Measurements from ENCODE around the gene RASSF3. TPM values are rescaled to one million over a fixed set of nuclear protein-coding genes. Genes with fewer than 3 reads are reported as not detected.
A peak's percentile ranks its signal among the peaks of the same experiment; 100 is the strongest.

RASSF3 gene
- total RNA-seq, 2 donors from 2014 or later, result 116 to 118 TPM

DNA sequence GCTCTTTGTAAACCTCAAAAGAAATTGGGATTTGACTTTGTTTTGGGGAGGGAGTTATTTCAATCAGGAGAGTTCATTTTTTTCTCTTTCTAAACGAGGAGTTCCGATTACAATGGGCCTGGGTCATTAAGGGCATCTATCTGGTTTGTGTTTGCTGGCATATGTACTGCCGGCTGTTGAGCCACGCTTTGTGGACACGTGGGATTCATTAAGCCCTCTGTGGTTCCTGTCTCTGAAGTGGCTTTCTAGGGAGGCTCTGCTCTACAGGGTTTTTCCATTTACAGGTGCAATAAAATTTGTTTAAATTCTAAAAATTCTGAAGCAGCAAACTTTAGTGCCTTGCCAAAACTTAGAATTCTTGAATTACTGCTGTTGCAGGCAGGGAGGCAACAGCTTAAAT is 91.0 kb downstream of the RASSF3 start:
- intact Hi-C loops (cut with DNase I), result no loop called here
- DNase-seq (no peak), ATAC-seq (no peak)

DNA sequence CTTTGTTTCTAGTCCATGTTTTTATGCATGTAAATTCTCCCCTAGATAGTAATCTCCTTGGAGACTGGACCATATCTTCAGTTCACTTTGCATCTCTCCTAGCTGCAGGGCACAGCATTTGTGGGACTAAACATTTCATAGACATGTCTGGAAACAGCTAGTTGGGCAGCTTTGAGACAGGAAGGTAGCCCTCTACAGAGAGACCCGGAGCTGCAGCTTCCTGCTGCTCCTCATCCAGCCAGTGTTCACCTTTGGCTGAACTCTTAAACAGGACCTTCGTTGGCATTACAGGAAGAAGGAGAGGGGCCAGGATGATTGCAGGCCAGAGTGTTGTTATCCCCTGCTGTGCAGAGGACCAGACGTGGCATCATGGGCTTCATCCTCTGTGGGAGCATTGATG is 96.0 kb downstream of the RASSF3 start:
- ATAC-seq (peak in 1 of 2 donors; percentile 25), DNase-seq (no peak)
- intact Hi-C loops (cut with DNase I), result no loop called here

DNA sequence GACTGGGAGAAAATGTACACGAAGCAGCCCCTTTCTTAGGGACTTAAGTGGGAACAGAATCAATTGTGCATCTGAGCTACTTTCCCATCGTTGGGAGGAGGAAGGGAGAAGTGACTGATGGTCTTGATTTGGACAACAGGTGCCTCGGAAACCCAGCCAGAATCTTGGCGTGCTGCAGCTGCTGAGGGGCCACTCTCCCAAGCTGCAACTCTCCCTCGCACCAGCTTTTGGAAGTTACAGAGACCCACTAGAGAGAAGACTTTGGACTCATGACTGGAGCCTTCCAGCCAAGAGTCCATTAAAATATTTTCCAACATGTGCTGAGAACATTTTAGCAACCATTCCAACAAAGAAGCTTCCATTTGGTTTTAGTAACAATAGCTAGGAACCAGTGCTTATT is 96.6 kb downstream of the RASSF3 start:
- intact Hi-C loops (cut with DNase I), result no loop called here
- no peak for ATAC-seq
- DNase-seq, result no peak

DNA sequence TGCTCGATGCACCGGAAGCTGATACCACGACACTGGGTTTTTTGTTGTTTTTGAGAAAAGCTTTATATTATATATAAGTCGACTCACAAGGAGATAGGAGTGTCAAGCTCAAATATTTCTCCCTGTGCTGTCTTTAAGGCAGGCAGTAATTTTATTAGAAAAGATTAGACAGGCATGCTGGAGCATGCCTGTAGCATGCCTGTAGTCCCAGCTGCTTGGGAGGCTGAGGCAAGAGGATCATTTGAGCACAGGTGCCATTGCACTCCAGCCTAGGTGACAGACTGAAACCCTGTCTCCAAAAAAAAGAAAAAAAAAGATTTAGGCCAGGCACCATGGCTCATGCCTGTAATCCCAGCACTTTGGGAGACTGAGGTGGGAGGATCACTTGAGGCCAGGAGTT is 97.1 kb downstream of the RASSF3 start:
- no peak for ATAC-seq
- intact Hi-C loops (cut with DNase I), result no loop called here

DNA sequence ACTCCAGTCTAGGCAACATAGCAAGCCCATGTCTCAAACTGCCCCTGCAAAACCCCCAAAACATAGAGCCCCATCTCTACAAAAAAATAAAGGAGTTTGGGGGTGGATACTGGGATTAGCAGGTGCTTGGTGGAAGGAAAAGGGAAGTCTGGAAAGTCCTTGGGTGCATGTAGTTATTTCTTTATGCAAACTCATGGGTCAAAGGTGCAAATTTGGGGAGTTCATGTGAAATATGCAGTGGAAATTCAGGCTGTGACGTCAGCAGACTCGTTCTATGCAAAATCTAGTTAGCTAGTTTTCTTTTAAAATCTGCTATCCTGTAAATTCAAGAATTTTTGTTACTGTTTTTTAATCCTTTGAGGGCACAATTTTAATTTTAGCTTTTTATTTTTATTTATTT is 97.6 kb downstream of the RASSF3 start:
- ATAC-seq, result no peak
- no peak for DNase-seq
- intact Hi-C loops (cut with DNase I), result no loop called here

More for the DNA sequence above, 97.1 kb downstream of the RASSF3 start:
- DNase-seq, result no peak

DNA sequence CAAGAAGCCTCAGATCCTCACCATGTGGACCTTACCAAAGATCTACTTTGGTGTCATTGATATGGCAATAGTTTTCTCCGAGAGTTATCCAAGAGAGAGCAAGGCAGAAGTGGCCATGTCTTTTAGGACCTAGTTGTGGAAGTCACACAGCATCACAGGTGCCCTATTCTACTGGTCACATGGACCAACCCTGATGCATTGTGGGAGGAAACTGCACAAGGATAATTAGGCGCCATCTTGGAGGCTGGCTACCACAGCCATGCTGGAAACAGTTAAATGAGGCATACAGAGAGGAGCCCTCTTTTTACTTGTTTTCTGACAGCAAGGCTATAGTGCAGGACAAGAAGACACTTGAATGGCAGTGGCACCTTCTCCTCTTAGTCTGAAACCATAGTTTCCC is 99.1 kb downstream of the RASSF3 start:
- intact Hi-C loops (cut with DNase I), result no loop called here
- DNase-seq (no peak), ATAC-seq (no peak)

DNA sequence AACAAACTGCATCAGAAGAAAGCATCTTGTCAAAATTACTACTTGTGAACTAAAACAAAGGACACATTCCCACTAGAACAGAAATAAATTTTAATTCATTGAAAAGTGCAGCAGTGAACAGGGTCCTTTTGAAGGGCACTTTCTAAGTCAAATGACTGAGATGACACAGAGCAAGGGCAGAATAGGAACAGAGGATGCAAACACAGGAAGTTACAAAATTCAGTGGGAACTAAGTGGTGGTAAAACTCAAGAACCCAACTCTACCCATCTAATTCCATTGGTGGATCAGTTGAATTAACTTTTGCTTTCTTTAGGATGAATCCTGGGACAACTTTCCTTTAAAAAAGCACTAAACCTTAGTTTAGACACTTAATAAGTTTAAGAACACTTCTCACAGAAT is 103.1 kb downstream of the RASSF3 start:
- DNase-seq, result no peak
- intact Hi-C loops (cut with DNase I), result no loop called here
- ATAC-seq, result no peak

DNA sequence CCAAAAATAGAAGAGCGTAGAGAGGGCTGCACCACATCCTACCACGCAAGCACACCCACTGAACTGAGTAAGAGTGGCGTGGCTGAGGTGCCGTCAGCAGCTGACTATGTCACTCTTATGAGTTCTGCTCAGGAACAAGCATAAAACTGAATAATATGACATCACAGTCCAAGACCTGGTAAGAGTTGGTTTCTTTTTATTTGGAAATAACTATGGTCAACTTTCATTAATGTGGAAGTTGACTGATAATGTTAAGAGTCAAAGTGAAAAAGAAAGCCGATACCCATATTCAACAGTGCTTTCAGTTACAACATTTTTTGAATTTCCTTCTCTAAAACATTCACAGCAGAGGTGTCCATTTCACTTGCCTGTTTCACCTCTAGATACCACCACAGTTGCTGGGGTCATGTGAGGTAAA is 104.3 kb downstream of the RASSF3 start:
- DNase-seq (no peak), ATAC-seq (peak in 1 of 2 donors; percentile 29)
- intact Hi-C loops (cut with DNase I), result no loop called here

DNA sequence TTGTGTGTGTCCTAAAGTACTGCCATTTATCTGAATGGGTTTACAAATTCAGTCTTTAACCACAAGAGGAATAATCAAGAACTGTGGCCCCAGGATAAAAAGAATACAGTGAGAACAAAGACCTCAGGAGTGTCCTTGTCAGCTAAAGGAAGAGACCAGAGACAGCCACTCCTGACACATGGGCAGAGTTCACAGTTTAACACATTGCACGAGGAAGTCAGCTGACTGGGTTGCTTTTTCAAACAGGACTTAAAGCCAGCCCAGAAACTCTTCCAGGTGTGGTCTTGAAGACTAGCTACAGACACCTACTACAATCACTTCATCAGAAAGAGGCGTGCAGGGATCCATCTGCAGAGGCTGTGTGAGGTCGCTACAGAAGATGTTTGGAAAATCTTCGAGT is 106.1 kb downstream of the RASSF3 start:
- DNase-seq (no peak), ATAC-seq (no peak)
- intact Hi-C loops (cut with DNase I), result no loop called here

DNA sequence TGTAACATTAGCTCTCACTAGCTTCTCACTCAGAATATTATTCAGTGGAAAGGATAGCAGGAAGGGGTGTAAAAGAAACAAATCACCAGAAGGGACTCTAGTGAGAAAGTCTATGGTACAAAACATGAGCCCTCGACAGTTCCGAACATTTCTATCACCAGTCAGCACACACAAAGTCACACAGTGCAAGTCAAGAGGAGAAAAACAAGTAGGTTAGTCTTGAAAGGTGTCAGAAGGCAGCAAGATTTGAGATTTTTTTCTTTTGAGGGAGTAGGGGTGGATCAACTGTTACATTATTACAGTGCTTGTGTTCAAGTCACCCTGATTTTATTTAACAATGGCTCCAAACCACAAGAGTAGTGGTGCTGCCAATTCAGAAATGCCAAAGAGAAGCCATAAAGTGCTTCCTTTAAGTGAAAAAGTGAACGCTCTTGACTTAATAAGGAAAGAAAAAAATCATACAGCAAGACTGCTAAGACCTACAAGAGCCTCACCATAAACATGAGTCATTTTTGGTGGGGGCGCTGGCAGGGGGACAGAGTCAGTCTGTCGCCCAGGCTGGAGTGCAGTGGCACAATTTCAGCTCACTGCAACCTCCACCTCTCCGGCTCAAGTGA is 106.7 kb downstream of the RASSF3 start:
- DNase-seq (no peak), ATAC-seq (no peak)
- intact Hi-C loops (cut with DNase I), result no loop called here

DNA sequence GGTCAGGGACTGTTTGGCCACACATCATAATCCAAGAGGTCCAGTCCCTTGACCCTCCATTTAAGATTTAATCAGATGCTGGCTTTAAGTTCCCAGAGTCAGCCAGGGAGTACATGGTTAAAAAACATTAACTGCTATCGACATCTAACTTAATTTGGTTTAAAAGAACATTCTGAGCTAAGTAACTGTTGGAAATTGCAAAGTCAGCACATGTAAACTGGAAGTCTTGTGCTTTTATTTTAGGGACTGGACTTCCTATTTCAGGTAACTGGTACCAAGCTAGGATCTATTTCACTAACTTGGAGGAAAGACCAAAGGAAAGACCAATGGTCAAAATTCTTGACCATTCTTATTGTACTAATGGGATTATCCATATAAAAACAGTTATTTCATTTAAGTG is 108.4 kb downstream of the RASSF3 start:
- DNase-seq, result no peak
- no peak for ATAC-seq
- intact Hi-C loops (cut with DNase I), result no loop called here

DNA sequence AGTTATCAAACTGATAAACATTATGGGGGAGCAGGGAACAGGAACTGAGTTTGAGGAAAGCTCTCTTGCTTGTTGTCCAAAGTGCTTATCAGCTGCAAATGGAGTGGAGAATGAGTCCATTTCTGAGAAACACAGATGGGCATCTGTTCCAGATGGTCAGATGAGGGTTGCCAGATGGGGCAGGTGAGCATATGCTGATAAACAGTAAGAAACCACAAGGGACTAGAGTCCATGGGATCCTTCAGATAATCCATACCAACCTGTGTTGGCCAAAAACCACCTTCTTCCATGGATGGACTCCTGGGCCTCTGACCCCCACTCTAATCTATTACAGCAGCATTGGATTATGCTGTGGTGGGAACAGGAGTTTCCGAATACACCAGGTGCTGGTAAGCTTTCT is 110.6 kb downstream of the RASSF3 start:
- intact Hi-C loops (cut with DNase I), result no loop called here
- ATAC-seq, result no peak

DNA sequence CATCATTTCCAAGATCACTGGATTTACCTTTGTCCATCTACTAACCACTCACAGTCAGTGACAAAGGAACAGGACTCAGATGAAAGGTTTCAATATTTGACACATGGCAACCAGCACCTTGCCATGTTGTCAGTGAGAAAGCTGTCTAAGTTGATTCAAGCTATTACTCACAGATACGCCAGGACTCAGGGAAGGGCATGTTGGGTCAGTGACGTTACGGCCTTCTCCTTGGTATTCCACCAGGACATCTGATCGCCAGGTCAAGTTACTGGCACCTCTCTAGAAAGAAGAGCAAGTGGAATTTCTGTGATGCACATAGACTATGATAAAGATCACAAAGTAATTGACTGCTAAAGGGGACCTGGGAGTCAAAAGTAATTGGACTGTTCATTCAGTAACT is 112.5 kb downstream of the RASSF3 start:
- ATAC-seq (no peak), DNase-seq (no peak)
- intact Hi-C loops (cut with DNase I), result no loop called here

More for the DNA sequence above, 110.6 kb downstream of the RASSF3 start:
- no peak for DNase-seq

DNA sequence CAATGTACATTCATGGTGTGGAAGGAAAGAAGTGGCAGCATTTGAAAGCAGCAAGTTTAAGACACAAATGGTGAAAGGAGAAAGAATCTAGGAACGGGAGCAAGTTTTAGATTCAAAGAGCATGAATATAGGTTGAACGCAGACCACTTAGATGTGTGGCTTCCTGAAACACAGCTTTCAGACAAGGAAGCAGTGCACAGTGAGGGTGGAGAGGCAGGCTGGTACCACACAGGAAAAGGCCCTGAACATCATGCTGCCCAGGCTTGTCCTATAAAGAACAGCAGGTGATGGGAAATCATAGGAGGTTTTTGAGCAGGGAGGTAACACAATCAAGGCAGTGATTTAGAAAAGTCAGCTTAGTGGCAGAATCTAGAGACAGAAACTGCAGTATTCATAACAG is 113.3 kb downstream of the RASSF3 start:
- ATAC-seq (no peak), DNase-seq (no peak)
- intact Hi-C loops (cut with DNase I), result no loop called here

DNA sequence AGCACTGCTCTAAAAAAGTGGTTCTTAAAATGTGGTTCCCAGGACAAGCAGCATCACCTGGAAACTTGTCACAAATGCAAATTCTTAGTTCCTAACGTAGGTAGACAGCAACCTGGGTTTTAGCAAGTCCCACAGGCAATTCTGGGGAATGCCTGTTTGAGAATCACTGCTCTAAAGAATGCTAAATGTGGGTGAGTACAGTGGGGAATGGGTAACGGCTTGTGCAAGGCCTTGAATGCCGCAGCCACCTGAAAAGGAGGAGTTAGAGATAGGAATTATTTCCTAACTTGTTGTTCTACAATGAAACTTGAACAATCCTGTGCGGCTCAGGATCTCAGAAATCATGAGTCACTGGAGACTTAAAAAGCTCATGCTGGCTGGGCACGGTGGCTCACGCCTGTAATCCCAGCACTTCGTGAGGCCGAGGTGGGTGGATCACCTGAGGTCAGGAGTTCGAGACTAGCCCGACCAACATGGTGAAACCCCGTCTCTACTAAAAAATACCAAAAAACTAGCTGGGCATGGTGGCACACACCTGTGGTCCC is 114.0 kb downstream of the RASSF3 start:
- intact Hi-C loops (cut with DNase I), result no loop called here
- DNase-seq (no peak), ATAC-seq (no peak)

DNA sequence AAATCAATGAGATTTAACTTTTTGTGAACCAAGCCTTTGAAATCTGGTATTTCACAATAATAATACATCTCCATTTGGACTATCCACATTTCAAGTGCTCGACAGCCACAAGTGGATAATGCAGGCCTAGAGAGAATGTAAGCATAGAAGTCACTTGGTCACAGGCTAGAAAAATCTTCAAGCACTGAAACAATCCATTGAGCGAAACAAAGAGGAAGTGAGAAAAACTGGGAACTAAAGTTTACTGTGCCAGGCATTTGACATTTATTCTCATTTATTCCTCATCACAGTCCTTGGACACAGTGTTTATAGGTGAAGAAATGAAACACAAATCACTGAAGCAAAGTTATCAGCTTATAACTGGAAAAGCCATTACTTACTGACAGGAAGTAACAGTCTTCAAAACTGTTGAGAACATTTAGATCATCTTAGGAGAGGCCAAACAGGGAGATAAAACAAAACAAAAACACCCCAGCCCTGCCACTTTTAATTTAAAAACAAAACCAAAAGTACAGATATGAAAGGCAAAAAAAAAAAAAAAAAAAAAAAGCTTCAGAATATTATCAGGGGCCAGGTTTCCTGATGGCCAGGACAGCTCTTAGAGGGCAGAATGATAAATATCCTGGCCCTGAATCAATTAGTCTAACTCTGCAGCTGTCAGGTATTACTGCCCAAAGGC is 119.8 kb downstream of the RASSF3 start:
- DNase-seq, result no peak

DNA sequence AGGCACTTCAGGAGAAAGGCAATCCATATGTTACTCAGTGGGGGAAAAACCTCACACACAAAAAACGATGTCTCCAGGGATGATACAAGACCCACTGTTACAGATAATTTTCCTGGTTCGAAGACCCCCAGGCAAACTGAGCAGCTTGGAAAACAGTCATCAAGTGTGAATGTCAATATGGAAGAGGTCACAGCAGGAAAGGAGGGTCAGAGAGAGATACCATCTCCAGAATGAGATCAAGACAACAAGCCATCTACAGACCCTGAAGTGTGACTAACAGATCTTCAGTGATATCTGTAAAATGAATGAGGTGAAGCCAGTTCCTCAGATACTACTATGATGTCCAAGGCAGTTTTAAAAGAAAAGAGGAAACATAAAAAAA is 120.3 kb downstream of the RASSF3 start:
- intact Hi-C loops (cut with DNase I), result no loop called here
- no peak for ATAC-seq
- DNase-seq, result no peak

More for the DNA sequence above, 119.8 kb downstream of the RASSF3 start:
- intact Hi-C loops (cut with DNase I), result no loop called here
- ATAC-seq, result no peak

DNA sequence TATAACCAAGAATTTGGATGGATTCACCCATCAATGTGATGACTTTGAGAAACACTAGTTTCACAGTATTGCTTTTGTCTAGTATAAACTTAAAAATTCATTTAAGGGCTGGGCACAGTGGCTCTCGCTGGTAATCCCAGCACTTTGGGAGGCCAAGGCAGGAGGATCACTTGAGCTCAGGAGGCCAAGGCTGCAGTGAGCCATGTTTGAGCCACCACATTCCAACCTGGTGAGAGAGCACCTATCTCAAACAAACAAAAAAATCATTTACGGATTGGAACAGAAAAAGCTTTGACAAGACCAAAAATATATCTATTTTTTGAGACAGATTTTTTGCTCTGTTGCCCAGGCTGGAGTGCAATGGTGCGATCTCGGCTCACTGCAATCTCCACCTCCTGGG is 121.4 kb downstream of the RASSF3 start:
- no peak for ATAC-seq
- intact Hi-C loops (cut with DNase I), result no loop called here
- DNase-seq, result no peak

DNA sequence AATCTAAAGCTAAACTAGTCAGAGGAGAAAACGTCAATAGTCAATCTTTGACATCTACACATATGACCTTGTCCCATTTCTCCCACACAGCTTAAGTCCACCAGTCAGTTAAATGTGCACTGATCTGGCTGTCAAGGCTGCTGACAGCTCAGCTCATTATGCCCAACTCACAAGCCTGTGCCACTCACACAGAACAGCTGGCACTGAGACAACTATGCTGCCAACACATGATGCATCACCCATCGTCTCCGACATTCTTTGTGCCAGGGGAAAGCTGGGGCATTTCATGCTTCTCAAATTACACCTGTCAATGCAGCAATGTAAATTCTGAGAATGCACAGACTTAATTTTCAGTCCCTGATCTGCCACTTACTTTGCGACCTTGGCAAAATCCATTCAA is 123.6 kb downstream of the RASSF3 start:
- DNase-seq (peak; percentile 74), ATAC-seq (peak; percentile 94)
- intact Hi-C loops (cut with DNase I), result no loop called here

DNA sequence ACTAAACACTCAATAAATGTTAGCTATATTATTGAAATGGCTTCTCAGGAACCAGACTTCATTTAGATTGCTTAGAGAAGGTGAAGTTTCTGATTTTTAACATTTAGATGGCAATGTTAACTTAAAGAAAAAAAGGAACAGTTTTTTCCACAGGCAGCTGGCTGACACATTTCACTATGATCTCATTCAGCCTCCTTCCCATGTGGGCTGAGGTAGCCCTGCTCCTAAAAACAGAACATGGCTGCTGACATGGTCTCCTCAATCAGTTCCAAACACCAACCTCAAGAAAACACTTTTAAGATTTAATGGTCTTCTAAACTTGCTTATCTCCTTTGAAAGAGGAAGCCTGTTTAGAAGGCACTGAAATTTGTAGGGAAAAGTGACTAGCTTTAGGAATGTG is 125.1 kb downstream of the RASSF3 start:
- ATAC-seq, result peak in 1 of 2 donors; percentile 15
- DNase-seq, result no peak
- intact Hi-C loops (cut with DNase I), result no loop called here

DNA sequence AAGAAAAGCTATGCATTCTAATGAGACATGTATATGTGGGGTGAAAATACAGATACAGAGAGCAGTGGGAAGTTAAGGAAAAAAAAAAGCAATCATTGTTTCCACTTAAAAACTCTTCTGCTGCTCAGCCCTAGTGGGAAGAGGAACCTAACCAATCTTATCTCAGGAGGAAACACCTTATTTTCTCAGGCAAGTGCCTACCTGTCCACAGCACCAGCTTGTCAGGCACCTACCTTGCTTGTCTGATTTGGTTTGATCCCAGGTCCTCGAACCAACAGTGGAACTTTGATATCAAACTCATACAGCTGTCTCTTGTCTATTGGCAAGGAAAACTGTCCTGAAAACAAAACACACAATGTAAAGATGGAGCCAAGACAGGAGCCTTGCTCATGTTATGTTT is 126.5 kb downstream of the RASSF3 start:
- DNase-seq (no peak), ATAC-seq (no peak)
- intact Hi-C loops (cut with DNase I), result no loop called here

All from left cardiac atrium (tissue), 4 donors.